ENCODE measurements around the gene SET.
"Not testable (repeated sequence)": the region's sequence is repeated elsewhere in the genome, so short reads cannot be mapped to it uniquely, and the experiment has no call there.

Gene SET

DNA sequence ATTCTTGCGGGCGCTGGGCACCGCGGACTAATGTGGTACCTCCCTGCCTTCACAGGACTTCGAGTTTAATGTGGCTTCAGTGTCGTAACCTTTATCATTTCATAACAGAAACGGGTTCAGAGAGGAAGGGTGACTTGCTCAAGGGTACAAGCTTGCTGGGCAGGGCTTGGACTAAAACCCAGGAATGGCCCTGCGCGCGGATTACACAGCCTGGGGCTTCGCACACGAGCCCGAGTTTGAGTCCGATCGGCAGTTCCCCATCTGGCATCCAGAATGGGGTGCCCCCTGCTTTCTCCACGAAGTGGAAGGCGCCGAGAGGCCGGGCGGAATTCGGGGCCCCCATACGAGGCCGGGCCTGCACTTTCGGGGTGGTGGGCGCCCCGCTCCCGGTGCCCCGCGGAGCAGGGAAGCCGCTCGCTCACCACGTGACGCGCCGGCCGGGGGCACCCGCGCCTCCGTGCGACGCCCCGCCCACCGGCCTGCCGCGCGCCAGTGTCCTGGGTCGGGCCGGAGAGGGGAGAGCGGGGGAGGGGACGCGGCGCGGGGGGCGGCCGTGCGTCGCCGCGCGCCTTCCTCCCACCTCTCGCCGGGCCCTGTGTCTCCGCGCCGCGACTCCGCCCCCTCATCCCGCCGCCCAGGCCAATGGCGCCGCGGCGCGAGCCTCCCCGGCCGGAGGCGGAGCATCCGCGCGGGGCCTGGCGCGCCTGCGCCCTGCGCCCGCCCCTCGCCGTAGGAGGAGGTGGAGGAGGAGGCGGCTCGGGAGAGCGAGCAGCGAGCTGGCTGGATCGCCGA is at the start of gene SET:
Gene SET (plus strand): TSS at position 722 of the 792 bp plus-strand sequence. CDS start 361 bp downstream, outside the sequence.
- DNase-seq (ENCODE audit: low spot score) = peak; percentile 98

GRCh38 chr9:128640603-128641002 is 48.4 kb upstream of the SET start:
- DNase-seq (ENCODE audit: low spot score) = no peak

GRCh38 chr9:128642675-128643245 is 46.3 kb upstream of the SET start:
- no peak for DNase-seq (ENCODE audit: low spot score)

- DNase-seq (ENCODE audit: low spot score) = no peak
These were observed 45.3 kb upstream of the SET start for GRCh38 chr9:128643519-128644300.

DNA sequence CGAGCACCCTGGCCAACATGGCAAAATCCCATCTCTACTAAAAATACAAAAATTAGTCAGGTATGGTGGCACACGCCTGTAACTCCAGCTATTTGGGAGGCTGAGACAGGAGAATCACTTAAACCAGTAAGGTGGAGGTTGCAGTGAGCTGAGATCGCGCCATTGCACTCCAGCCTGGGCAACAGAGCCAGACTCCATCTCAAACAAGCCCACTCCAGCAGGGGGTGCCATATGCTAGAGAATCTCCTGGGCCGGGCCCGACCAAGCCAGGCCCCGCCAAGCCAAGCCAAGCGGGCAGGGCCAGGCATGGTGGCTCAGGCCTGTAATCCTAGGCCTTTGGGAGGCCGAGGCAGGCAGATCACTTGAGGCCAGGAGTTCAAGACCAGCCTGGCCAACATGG is 40.8 kb upstream of the SET start:
- not testable (repeated sequence) for DNase-seq (ENCODE audit: low spot score)

DNA sequence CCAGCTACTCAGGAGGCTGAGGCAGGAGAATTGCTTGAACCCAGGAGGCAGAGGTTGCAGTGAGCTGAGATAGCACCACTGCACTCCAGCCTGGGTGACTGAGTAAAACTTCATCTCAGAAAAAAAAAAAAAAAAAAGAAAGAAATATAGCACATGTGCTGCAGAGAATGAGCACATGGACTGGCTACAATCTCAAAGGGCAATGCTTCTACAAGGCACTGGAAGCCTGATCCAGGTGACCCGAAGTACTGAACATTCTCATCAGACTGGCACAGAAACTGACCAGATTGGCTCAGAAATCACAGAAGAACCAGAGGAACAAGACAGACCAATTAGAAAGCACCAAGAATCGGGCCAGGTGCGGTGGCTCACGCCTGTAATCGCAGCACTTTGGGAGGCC is 37.2 kb upstream of the SET start:
- no peak for DNase-seq (ENCODE audit: low spot score)

DNA sequence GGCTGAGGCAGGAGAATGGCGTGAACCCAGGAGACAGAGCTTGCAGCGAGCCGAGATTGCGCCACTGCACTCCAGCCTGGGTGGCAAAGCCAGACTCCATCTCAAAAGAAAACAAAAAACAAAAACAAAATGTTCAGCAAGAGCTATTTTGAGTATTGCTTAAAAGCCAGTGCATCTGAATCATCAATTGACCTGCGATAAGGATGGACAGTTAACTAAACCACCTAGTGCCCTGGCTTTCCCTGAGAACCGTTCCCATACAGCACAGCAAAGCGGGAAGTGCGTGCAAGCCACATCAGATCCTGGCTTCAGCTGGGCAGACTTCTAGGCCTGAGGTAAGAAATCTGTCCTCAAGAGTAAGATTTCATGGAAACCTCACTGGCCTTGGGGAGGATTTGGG is 35.1 kb upstream of the SET start:
- no peak for DNase-seq (ENCODE audit: low spot score)

- DNase-seq (ENCODE audit: low spot score) = no peak
These were observed 34.5 kb upstream of the SET start for GRCh38 chr9:128654481-128654880.

- peak; percentile 100 for DNase-seq (ENCODE audit: low spot score)
These were observed 32.3 kb upstream of the SET start, which contains the start of gene DYNC2I2 for GRCh38 chr9:128656416-128657343. TSS of gene DYNC2I2 (minus strand) at chr9:128656847. CDS start at chr9:128656726, 121 bp downstream.

DNA sequence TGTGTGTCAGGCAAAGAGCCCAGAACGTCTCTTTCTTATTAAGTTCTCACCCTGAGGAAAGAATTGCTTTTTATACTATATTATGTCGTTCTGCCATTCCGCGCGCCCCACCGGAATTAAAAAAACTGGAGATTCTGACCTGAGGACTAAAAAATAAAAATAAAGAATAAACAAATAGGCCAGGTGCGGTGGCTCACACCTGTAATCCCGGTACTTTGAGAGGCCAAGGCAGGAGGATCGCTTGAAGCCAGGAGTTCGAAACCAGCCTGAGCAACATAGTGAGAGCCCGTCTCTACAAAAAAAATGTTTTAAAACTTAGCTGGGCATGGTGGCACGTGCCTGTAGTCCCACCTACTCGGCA is 31.7 kb upstream of the SET start:
- DNase-seq (ENCODE audit: low spot score) = no peak

GRCh38 chr9:128657796-128658195 is 31.2 kb upstream of the SET start:
- DNase-seq (ENCODE audit: low spot score) = no peak

- not testable (repeated sequence) for DNase-seq (ENCODE audit: low spot score)
These were observed 22.5 kb upstream of the SET start for GRCh38 chr9:128666481-128666941.

GRCh38 chr9:128669786-128670185 is 19.2 kb upstream of the SET start:
- no peak for DNase-seq (ENCODE audit: low spot score)

GRCh38 chr9:128675382-128675781 is 13.6 kb upstream of the SET start:
- no peak for DNase-seq (ENCODE audit: low spot score)

DNA sequence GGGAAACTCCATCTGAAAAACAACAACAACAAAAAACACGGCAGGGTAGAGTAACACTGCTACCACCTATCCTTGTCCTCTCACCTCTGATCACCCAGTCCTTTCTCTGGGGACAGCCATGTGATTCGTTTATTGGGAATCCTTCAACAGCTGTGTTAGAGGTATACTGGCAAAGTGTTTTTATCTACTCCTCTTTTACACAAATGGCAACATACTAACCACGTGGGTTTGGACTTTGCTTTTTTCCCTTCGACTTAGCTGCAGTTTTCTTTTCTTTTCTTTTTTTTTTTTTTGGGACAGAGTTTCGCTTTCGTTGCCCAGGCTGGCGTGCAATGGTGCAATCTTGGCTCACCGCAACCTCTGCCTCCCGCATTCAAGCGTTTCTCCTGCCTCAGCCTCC is 11.2 kb upstream of the SET start:
- DNase-seq (ENCODE audit: low spot score) = no peak

GRCh38 chr9:128683340-128684064 is 5.5 kb upstream of the SET start:
- DNase-seq (ENCODE audit: low spot score) = peak; percentile 88

DNA sequence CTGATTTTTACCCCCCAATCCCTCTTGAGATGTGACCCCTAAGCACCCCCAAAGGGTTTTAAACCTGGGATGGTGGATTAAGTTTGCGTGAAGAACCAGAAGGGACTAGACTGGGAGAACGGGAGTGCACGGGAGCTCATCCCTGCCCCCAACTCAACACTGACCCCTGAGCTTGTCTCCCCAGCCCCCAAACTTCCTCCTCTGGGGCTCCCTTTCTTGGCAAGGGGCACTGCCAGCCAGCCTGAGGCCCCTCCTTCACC is 5.0 kb upstream of the SET start:
- no peak for DNase-seq (ENCODE audit: low spot score)

DNA sequence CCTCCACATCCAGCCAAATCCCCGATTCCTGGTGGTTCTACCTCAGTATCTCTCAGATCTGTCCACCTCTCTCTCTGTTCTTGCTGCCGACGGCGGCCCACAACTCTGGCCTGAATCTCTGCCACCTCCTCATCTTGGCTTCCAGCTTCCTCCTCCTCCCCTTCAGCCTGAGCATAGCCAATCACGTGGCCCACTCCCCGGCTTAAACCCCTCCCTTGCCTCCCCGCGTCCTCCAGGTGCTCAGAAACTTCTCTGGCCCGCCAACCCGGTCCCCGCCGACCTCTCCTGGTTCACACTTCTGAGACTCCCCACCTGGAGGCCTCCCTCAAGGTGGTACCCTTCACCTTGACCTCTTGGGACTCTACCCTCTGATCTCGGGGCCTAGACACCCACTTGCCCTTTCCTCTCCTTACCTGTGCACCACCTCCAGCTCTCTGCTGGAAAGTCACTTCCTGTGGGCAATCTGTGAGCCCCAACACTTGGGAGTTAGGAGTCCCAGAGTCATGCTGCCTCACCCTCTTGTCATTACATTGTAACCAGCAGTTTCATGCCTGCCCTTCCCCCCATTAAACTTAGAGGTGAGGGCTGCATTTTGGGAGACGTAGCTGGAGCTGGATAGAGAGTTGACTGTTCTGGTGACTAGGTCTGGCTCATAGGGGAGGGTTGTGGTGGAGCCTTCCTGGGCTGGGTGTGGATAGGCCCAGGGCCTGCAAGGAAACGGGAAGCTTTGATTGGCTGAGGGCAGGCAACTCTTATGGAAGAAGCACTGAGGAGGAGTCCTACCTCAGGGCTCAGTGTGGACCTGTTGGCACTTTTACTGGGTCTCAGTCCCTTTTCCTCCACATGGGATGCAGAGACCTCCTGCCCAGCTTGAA is 4.5 kb upstream of the SET start:
- DNase-seq (ENCODE audit: low spot score) = peak; percentile 77

GRCh38 chr9:128685636-128686489 is 3.2 kb upstream of the SET start:
- DNase-seq (ENCODE audit: low spot score) = no peak
